HEK293T (cell line): ENCODE results near the gene PLXNA2.

Source experiments
- ARNT ChIP-seq: fragments of 450-650 bp; IDR thresholded peaks from 2 replicates; pipeline ENCODE4 v1.6.1; 2017; ENCODE audit warnings: mild to moderate bottlenecking
- BHLHE40 ChIP-seq: fragments of 450-650 bp; IDR thresholded peaks from 2 replicates; pipeline ENCODE4 v1.6.1; 2016; ENCODE audit warnings: mild to moderate bottlenecking, moderate library complexity, borderline replicate concordance
- ELF4 ChIP-seq: fragments of 450-650 bp; IDR thresholded peaks from 2 replicates; pipeline ENCODE4 v1.6.1; 2017; ENCODE audit warnings: antibody characterized with exemption
- FOXA1 ChIP-seq: fragments of 450-650 bp; IDR thresholded peaks from 2 replicates; pipeline ENCODE4 v1.6.1; 2016; ENCODE audit warnings: mild to moderate bottlenecking
- FOXK2 ChIP-seq: fragments of 450-650 bp; IDR thresholded peaks from 2 replicates; pipeline ENCODE4 v1.6.1; 2016; ENCODE audit warnings: mild to moderate bottlenecking
- FOXM1 ChIP-seq: fragments of 450-650 bp; IDR thresholded peaks from 2 replicates; pipeline ENCODE4 v1.6.1; 2017; ENCODE audit warnings: mild to moderate bottlenecking, borderline replicate concordance
- HDGF ChIP-seq: fragments of 450-650 bp; IDR thresholded peaks from 2 replicates; pipeline ENCODE4 v1.6.1; 2017; ENCODE audit warnings: antibody characterized with exemption, borderline replicate concordance
- LEF1 ChIP-seq: fragments of 450-650 bp; IDR thresholded peaks from 2 replicates; pipeline ENCODE4 v1.6.1; 2017; ENCODE audit warnings: mild to moderate bottlenecking, borderline replicate concordance
- NFRKB ChIP-seq: fragments of 450-650 bp; IDR thresholded peaks from 2 replicates; pipeline ENCODE4 v1.6.1; 2016; ENCODE audit warnings: mild to moderate bottlenecking, moderate library complexity
- PKNOX1 ChIP-seq: fragments of 450-650 bp; IDR thresholded peaks from 2 replicates; pipeline ENCODE4 v1.6.1; 2016
- SP1 ChIP-seq: fragments of 450-650 bp; IDR thresholded peaks from 2 replicates; pipeline ENCODE4 v1.6.1; 2017
- SUZ12 ChIP-seq: fragments of 450-650 bp; IDR thresholded peaks from 2 replicates; pipeline ENCODE4 v1.6.1; 2016; ENCODE audit warnings: mild to moderate bottlenecking
- TARDBP ChIP-seq: fragments of 450-650 bp; IDR thresholded peaks from 2 replicates; pipeline ENCODE4 v1.6.1; 2016
- ZNF384 ChIP-seq: fragments of 450-650 bp; IDR thresholded peaks from 2 replicates; pipeline ENCODE4 v1.6.1; 2016

- TF ChIP-seq SP1 (no peak), HDGF (no peak), NFRKB (no peak), FOXK2 (no peak), LEF1 (no peak), FOXA1 (no peak), BHLHE40 (no peak), FOXM1 (no peak), ZNF384 (no peak), SUZ12 (no peak), TARDBP (no peak), ARNT (no peak), PKNOX1 (no peak), ELF4 (no peak)
Measured at GRCh38 chr1:208169081-208169879, 74.9 kb downstream of the PLXNA2 start.
